ENCODE results near the gene TPGS1.

The TPGS1 gene

DNA sequence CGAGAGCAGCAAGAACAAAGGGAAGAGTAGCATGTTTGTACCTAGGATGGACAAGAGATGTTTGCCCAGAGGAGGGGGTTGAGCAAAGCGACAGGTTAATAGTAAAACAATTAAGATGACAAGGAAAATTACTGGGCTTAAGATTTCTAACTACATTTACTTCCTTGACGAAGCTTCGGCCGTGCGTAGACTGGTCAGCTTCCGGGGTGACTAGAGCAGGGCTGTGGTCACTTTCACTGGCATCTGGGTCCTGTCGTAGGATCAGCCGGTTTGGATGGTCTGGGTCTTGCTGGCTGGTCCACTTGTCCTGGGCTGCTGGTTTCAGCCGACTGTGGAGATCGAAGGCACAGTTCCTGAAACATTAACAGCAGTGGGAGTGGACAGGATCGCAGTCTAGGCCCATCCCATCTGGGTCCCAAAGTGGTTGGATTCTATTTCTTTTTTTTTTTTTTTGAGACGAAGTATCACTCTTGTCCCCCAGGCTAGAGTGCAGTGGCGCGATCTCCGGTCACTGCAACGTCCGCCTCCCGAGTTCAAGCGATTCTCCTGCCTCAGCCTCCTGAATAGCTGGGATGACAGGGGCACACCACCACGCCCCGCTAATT, 60.1 kb downstream of the TPGS1 start:
- no peak for DNase-seq
